Measurements from ENCODE around the gene OTX1.

- TF ChIP-seq CTCF (IDR thresholded peaks at IDR 0.05) = no peak
- TF ChIP-seq POLR2A (IDR thresholded peaks at IDR 0.05) = no peak
- no peak for TF ChIP-seq POLR2AphosphoS5 (IDR thresholded peaks at IDR 0.05; ENCODE audit: insufficient read depth in 1 of 2, low read depth in 1 of 2)
Measured at GRCh38 chr2:63029058-63029457, 21.6 kb upstream of the OTX1 start.
